BJ (cell line): Measurements from ENCODE around the gene OOEP. TPM values are rescaled to one million over a fixed set of nuclear protein-coding genes. Genes with fewer than 3 reads are reported as not detected.

Experiments used
- CTCF ChIA-PET: fragments of 350-600 bp; formaldehyde crosslinking; extraction: SDS; loops from one replicate; lab custom pipeline; 2021; ENCODE audit warnings: antibody characterized with exemption, inconsistent platforms; lab: Yijun Ruan, JAX
- POLR2A ChIA-PET: fragments of 300-600 bp; sonication (Branson Sonifier 250); formaldehyde crosslinking; extraction: SDS; loops from one replicate; lab custom pipeline; 2021; ENCODE audit warnings: antibody characterized with exemption; lab: Charles Lee
- DNase-seq: peaks from one replicate; pipeline ENCODE4 v3.0.0-alpha.2; 2011; ENCODE audit warnings: low read depth
- H3K27me3 ChIP-seq: 2 replicates; pipeline ENCODE4 v1.6.0; 2011; ENCODE audit warnings: low read length; ENCODE audit not compliant: control insufficient read depth, insufficient read depth
- H3K36me3 ChIP-seq: 2 replicates; pipeline ENCODE4 v1.5.1; 2011; ENCODE audit warnings: low read length; ENCODE audit not compliant: control insufficient read depth, insufficient read depth
- H3K4me3 ChIP-seq: 2 replicates; pipeline ENCODE4 v1.5.1; 2011; ENCODE audit warnings: low read depth, mild to moderate bottlenecking, control low read depth, low read length
- CTCF ChIP-seq: IDR thresholded peaks from 2 replicates; pipeline ENCODE4 v1.5.1; 2011; ENCODE audit warnings: low read depth, mild to moderate bottlenecking, control low read depth, inconsistent platforms, low read length, moderate library complexity; ENCODE audit not compliant: insufficient read depth
- polyA plus RNA-seq: library from polyadenylated mRNA; depleted of rRNA; stranded (reverse); fragments of >200 nt; gene quantifications from 2 replicates; pipeline ENCODE4 v1.2.3, GENCODE V29; 2011; rRNA removed
- small RNA-seq: library from RNA; depleted of rRNA; stranded (forward); fragments of <200 nt; gene quantifications from one replicate; pipeline ENCODE3, GENCODE V24; 2012; ENCODE audit warnings: low replicate concordance, low read depth; ENCODE audit not compliant: insufficient read length

The OOEP gene
- polyA plus RNA-seq, 1 experiment, result not detected

GRCh38 chr6:73329201-73329600 is 40.5 kb downstream of the OOEP start:
- TF ChIP-seq CTCF, result no peak
- H3K27me3 ChIP-seq, result peaks cover 1% of the 10 kb centered on the region; the same call in 1 of the 2 replicates
- CTCF ChIA-PET, result interaction anchor here (0.6 to 8.9 kb wide), 7 partner anchors 11 to 1794 kb away, joined by 3 to 107 read pairs (median 3); no protein-coding TSS in a partner anchor
- no peak for DNase-seq
- H3K4me3 ChIP-seq, result no peak overlapping the region
- no peaks in the 10 kb centered on the region for H3K36me3 ChIP-seq
- POLR2A ChIA-PET, result no interaction called here

DNA sequence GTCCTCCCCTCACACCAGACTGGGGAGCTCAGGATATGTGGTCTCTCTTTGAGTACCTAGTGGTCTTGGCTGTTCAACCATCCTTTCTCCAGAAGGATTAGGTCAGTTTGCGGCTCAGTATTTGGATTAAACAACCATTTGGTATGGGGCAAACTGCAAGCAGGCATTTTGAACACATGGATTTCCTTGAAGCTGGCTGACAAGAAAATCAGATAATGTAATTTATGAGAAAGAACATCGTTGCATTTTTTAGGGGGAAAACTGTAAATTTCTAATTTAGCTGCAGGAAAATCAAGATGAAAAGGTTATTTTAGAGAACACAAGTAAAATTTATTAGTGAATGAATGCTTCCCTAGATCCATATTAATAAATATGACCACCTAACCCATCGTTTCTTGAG is 40.9 kb downstream of the OOEP start:
- CTCF ChIA-PET, result interaction anchor here (0.6 to 8.9 kb wide), 10 partner anchors 12 to 1794 kb away, joined by 3 to 107 read pairs (median 3); no protein-coding TSS in a partner anchor

DNA sequence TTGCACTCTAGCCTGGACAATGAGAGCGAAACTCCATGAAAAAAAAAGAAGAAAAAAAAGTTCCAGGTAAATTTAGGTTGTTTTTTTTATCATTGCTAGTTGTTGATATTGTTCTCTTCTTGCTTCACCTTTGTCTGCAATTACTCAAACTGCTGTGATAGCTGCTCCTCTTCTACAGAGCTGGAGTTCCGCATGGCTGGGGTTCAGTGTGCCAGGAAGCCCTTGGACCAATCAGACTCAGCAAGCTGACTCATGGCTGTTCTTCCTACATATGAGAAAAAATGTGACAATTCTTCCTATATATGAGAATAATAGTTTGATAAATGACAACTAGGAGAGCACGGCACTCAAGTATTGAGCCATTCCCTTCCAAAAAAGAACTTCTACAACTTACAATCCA is 44.0 kb downstream of the OOEP start:
- Histone ChIP-seq H3K27me3 (no peaks in the 10 kb centered on the region), H3K4me3 (no peak overlapping the region), H3K36me3 (no peaks in the 10 kb centered on the region)
- no peak for DNase-seq
- ChIA-PET CTCF (interaction anchor here (0.6 to 8.9 kb wide), 5 partner anchors 13 to 715 kb away, joined by 3 to 107 read pairs (median 4); no protein-coding TSS in a partner anchor), POLR2A (no interaction called here)
- TF ChIP-seq CTCF, result no peak

More for the DNA sequence above, 40.9 kb downstream of the OOEP start:
- Histone ChIP-seq H3K4me3 (no peak overlapping the region), H3K27me3 (peaks cover 1% of the 10 kb centered on the region; the same call in 1 of the 2 replicates), H3K36me3 (no peaks in the 10 kb centered on the region)
- no peak for TF ChIP-seq CTCF
- POLR2A ChIA-PET, result no interaction called here
- DNase-seq, result no peak

DNA sequence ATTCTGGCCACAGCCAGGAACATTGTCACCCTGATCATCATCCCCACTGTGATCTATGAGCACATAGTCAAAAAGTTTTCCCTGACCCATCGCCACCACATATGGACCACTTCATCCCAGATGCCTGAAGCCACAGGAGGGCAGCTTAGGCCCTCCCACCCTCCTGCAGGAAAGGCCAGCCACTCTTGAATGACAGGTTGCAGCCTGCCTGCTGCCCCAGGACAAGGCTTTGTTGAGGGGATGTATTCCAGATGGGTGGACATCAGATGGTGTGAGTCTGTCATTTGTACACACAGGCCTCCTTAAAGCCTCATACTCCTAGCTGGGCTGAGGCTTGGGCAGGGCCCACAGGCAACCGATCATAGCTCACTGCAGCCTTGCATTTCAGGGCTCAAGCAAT is 46.4 kb downstream of the OOEP start:
- POLR2A ChIA-PET, result no interaction called here
- CTCF ChIA-PET, result no interaction called here
- no peak for TF ChIP-seq CTCF
- no peaks in the 10 kb centered on the region for H3K36me3 ChIP-seq
- no peaks in the 10 kb centered on the region for H3K27me3 ChIP-seq
- no peak for DNase-seq
- H3K4me3 ChIP-seq, result no peak overlapping the region

Small RNA genes within 50 kb of the gene (small RNA-seq; reads per million reads assigned to genes)
- gene RPL39P3, result not detected

Other genes with a start within 250 kb of the OOEP start
- 0.31 TPM in 1 of 2 replicates, not detected in the other for gene KHDC1L, start 144.4 kb downstream of the OOEP start, polyA plus RNA-seq
- gene KHDC1, start 106.7 kb downstream of the OOEP start, polyA plus RNA-seq, result 7.7 and 8.0 TPM in 2 replicates
- not detected in 2 replicates for gene DPPA5, start 15.6 kb downstream of the OOEP start, polyA plus RNA-seq
- not detected in 2 replicates for gene KHDC3L, start 7.2 kb downstream of the OOEP start, polyA plus RNA-seq
- gene DDX43, start 24.9 kb upstream of the OOEP start, polyA plus RNA-seq, result 0.13 and 0.34 TPM in 2 replicates
- gene CGAS, start 82.4 kb upstream of the OOEP start, polyA plus RNA-seq, result 1.5 and 2.5 TPM in 2 replicates
- gene MTO1, start 91.8 kb upstream of the OOEP start, polyA plus RNA-seq, result 17.7 and 22.3 TPM in 2 replicates
- gene EEF1A1, start 151.1 kb upstream of the OOEP start, polyA plus RNA-seq, result 20,981 and 25,088 TPM in 2 replicates